Endodermal cell (in vitro differentiated cells): ENCODE measurements around the gene NRL. TPM values are rescaled to one million over a fixed set of nuclear protein-coding genes. Genes with fewer than 3 reads are reported as not detected.

ENCODE experiments used
- DNase-seq: peaks from one replicate; pipeline ENCODE4 v3.0.0-alpha.2; 2017
- H3K27ac ChIP-seq: 2 replicates; pipeline ENCODE4 v1.5.1; 2013; ENCODE audit warnings: mild to moderate bottlenecking, low read depth, low read length, moderate library complexity
- H3K27me3 ChIP-seq: 2 replicates; pipeline ENCODE4 v1.6.1; 2013; ENCODE audit warnings: mild to moderate bottlenecking, low read length, moderate library complexity; ENCODE audit not compliant: insufficient read depth, control insufficient read depth, poor library complexity, severe bottlenecking
- H3K36me3 ChIP-seq: 2 replicates; pipeline ENCODE4 v1.7.0; 2013; ENCODE audit warnings: mild to moderate bottlenecking, low read length, moderate library complexity; ENCODE audit not compliant: control insufficient read depth, insufficient read depth
- H3K4me1 ChIP-seq: one replicate; pipeline ENCODE4 v1.7.0; 2013; ENCODE audit warnings: low read length; ENCODE audit not compliant: control insufficient read depth, insufficient read depth
- H3K4me3 ChIP-seq: 2 replicates; pipeline ENCODE4 v1.5.1; 2013; ENCODE audit warnings: mild to moderate bottlenecking, low read length, moderate library complexity
- H3K9ac ChIP-seq: 2 replicates; pipeline ENCODE4 v1.6.1; 2013; ENCODE audit warnings: mild to moderate bottlenecking, low read length, moderate library complexity; ENCODE audit not compliant: poor library complexity, severe bottlenecking; ENCODE audit errors: extremely low read depth
- H3K9me3 ChIP-seq: 2 replicates; pipeline ENCODE4 v1.6.1; 2013; ENCODE audit warnings: mild to moderate bottlenecking, low read length, moderate library complexity; ENCODE audit not compliant: control insufficient read depth
- H3K27ac Mint-ChIP-seq: 2 replicates; pipeline ENCODE4 v1.8.0; 2020; ENCODE audit warnings: mixed read lengths
- H3K27me3 Mint-ChIP-seq: 2 replicates; pipeline ENCODE4 v1.8.0; 2021; ENCODE audit warnings: mild to moderate bottlenecking, mixed read lengths; ENCODE audit not compliant: insufficient read depth
- H3K36me3 Mint-ChIP-seq: 2 replicates; pipeline ENCODE4 v1.8.0; 2020; ENCODE audit warnings: low read depth, mixed read lengths
- H3K4me1 Mint-ChIP-seq: 2 replicates; pipeline ENCODE4 v1.8.0; 2020; ENCODE audit warnings: mixed read lengths
- H3K4me3 Mint-ChIP-seq: 2 replicates; pipeline ENCODE4 v1.8.0; 2020; ENCODE audit warnings: mild to moderate bottlenecking, moderate library complexity, mixed read lengths
- H3K9me3 Mint-ChIP-seq: 2 replicates; pipeline ENCODE4 v1.8.0; 2020; ENCODE audit warnings: mild to moderate bottlenecking, mixed read lengths
- WGBS, 2 experiments: methylation state at CpG; one replicate each; pipeline versions ENCODE4 v1.1.5 to v1.1.7; 2013; ENCODE audit warnings: missing lambda C conversion rate in 2 of 2, mixed read lengths in 1 of 2; ENCODE audit not compliant: insufficient coverage in 1 of 2, insufficient read length in 1 of 2; 5-methylcytosine and 5-hydroxymethylcytosine counted together
- total RNA-seq, 2 donors: library from RNA; stranded (reverse); fragmentation: NEBNext Ultra II Directional in 1 of 2; extraction: Animal tissue kit (Norgen Biotek cat#: 25700) in 1 of 2; gene quantifications; 2 replicates in 1 of 2; 3 replicates in 1 of 2; pipeline ENCODE4 v1.2.1, GENCODE V29; 2021
- TF ChIP-seq, protein P1 (sequence below): fragments of 200-600 bp; sonication (generic); conservative IDR thresholded peaks from 2 replicates; pipeline ENCODE4 v1.5.0; 2021; ENCODE audit warnings: antibody characterized with exemption, mild to moderate bottlenecking

Gene NRL
- total RNA-seq, 2 donors from 2014 or later = 1.9 TPM

DNA sequence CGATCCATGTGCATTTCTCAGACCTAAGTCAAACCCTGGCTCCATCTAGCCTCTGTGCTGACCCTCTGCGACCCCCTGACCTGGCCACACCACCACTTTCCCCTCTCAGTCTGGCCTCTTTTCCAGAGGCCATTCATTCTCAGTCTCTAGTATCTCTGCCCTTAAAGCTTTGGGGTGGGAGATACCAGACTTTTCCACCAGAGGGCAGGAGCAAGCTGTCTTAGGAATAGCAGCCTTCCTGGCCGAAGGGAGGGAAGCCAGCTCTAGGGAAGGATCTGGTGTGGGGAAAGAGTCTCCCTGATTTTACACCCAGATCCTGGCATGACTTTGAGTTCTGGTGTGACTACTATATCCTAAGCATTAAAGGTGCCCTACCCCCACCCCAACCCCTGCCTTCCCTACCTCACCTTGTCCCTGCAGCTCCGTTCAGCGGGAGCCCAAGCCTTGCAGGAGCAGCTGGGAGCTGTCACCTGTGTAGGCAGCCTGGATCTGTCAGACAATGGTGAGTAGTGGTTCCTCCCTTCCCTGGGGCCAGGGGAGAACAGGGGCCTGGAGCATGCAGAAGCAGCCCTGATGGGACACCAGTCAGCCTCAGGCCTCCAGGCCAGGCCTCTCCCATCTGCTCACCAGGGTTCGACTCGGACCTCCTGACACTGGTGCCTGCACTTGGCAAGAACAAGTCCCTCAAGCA, 56.3 kb downstream of the NRL start:
- Histone ChIP-seq H3K27ac (no peak overlapping the region), H3K9ac (no peak overlapping the region), H3K4me1 (no peaks in the 10 kb centered on the region), H3K36me3 (no peaks in the 10 kb centered on the region), H3K9me3 (no peaks in the 10 kb centered on the region), H3K27me3 (no peaks in the 10 kb centered on the region), H3K4me3 (no peak overlapping the region)
- Mint-ChIP-seq H3K9me3 (no peaks in the 10 kb centered on the region), H3K36me3 (no peaks in the 10 kb centered on the region), H3K27ac (peak overlapping the region; percentile 7), H3K4me3 (no peak overlapping the region), H3K27me3 (no peaks in the 10 kb centered on the region), H3K4me1 (no peaks in the 10 kb centered on the region)
- TF ChIP-seq, protein P1, sequence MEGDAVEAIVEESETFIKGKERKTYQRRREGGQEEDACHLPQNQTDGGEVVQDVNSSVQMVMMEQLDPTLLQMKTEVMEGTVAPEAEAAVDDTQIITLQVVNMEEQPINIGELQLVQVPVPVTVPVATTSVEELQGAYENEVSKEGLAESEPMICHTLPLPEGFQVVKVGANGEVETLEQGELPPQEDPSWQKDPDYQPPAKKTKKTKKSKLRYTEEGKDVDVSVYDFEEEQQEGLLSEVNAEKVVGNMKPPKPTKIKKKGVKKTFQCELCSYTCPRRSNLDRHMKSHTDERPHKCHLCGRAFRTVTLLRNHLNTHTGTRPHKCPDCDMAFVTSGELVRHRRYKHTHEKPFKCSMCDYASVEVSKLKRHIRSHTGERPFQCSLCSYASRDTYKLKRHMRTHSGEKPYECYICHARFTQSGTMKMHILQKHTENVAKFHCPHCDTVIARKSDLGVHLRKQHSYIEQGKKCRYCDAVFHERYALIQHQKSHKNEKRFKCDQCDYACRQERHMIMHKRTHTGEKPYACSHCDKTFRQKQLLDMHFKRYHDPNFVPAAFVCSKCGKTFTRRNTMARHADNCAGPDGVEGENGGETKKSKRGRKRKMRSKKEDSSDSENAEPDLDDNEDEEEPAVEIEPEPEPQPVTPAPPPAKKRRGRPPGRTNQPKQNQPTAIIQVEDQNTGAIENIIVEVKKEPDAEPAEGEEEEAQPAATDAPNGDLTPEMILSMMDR = peak; percentile 81
- 61 to 77% methylated on average over 4 to 7 of the region's 7 CpGs for WGBS, 2 experiments
- DNase-seq = peak; percentile 80

DNA sequence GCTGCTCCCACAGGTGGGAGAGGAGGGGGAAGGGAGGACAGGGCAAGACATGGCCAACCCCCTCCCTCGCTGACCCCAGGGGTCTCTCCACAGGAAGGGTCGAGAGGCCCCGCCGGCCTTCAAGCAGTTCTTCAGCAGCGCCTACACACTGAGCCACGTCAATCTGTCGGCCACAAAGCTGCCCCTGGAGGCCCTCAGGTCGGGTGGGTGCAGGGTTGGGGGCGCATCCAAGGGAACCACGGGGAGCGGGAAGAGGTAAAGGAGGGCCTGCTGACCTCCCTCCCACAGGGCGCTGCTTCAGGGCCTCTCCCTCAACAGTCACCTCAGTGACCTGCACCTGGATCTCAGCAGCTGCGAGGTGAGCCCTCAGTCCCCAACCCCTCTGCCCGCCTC, 56.9 kb downstream of the NRL start:
- no peaks in the 10 kb centered on the region for H3K36me3 ChIP-seq
- no peak overlapping the region for H3K27ac ChIP-seq
- H3K4me3 ChIP-seq = no peak overlapping the region
- H3K4me1 ChIP-seq = no peaks in the 10 kb centered on the region
- no peaks in the 10 kb centered on the region for H3K27me3 Mint-ChIP-seq
- no peak overlapping the region for H3K9ac ChIP-seq
- 82 to 94% methylated on average over 2 to 14 of the region's 14 CpGs for WGBS, 2 experiments
- no peak for DNase-seq
- no peaks in the 10 kb centered on the region for H3K9me3 ChIP-seq
- H3K4me3 Mint-ChIP-seq = no peak overlapping the region
- TF ChIP-seq, protein P1 = no peak
- H3K4me1 Mint-ChIP-seq = peaks cover 2% of the 10 kb centered on the region
- H3K27ac Mint-ChIP-seq = peak overlapping the region; percentile 7
- H3K36me3 Mint-ChIP-seq = no peaks in the 10 kb centered on the region
- H3K27me3 ChIP-seq = no peaks in the 10 kb centered on the region
- no peaks in the 10 kb centered on the region for H3K9me3 Mint-ChIP-seq

DNA sequence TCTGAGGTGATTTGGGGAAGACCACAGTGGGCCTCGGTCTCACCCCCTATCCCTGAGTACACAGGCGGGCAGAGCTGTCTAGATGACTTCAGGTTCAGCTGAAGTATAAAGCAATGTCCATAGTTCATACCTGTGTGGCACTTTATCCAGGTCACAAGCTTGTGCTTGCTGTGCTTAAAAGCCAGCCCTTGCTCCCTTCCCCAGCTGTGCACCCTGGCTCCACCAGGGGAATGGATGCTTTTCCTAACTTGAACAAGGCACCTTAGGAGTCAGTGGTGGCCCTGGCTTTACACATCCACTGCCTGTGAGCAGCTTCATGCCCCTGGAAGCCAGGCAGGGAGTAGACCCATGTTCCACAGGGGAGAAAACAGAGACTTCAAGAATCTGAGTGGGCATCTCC, 57.5 kb downstream of the NRL start:
- TF ChIP-seq, protein P1 = no peak
- H3K27me3 Mint-ChIP-seq = no peaks in the 10 kb centered on the region
- 88 to 93% methylated on average over 2 of the region's 2 CpGs for WGBS, 2 experiments
- no peak for DNase-seq
- H3K27ac Mint-ChIP-seq = no peak overlapping the region
- H3K4me3 Mint-ChIP-seq = no peak overlapping the region
- no peaks in the 10 kb centered on the region for H3K9me3 Mint-ChIP-seq
- Histone ChIP-seq H3K27me3 (no peaks in the 10 kb centered on the region), H3K36me3 (no peaks in the 10 kb centered on the region), H3K4me3 (no peak overlapping the region), H3K4me1 (no peaks in the 10 kb centered on the region), H3K9me3 (no peaks in the 10 kb centered on the region), H3K9ac (no peak overlapping the region), H3K27ac (no peak overlapping the region)
- peaks cover 3% of the 10 kb centered on the region for H3K4me1 Mint-ChIP-seq
- no peaks in the 10 kb centered on the region for H3K36me3 Mint-ChIP-seq
